Kidney epithelial cell (primary cell): ENCODE data around the gene SELENOM. TPM values are rescaled to one million over a fixed set of nuclear protein-coding genes. Genes with fewer than 3 reads are reported as not detected.

Experiments
- DNase-seq: peaks from one replicate; pipeline ENCODE4 v3.0.0-alpha.2; 2010; ENCODE audit warnings: low read depth
- H3K27me3 ChIP-seq: 2 replicates; pipeline ENCODE4 v1.6.0; 2011; ENCODE audit warnings: low read length; ENCODE audit not compliant: control insufficient read depth, insufficient read depth
- H3K36me3 ChIP-seq: 2 replicates; pipeline ENCODE4 v1.5.1; 2011; ENCODE audit warnings: low read length; ENCODE audit not compliant: control insufficient read depth, insufficient read depth
- H3K4me3 ChIP-seq: 2 replicates; pipeline ENCODE4 v1.5.1; 2011; ENCODE audit warnings: low read depth, mild to moderate bottlenecking, control low read depth, low read length
- total RNA-seq: library from RNA; depleted of rRNA; stranded (reverse); fragments of >200 nt; gene quantifications from 2 replicates; pipeline ENCODE4 v1.2.3, GENCODE V29; 2015
- TF ChIP-seq, protein P1 (sequence below): IDR thresholded peaks from 2 replicates; pipeline ENCODE4 v1.5.1; 2011; ENCODE audit warnings: mild to moderate bottlenecking, moderate library complexity, low read length, control low read depth, inconsistent platforms; ENCODE audit not compliant: insufficient read depth, poor library complexity, severe bottlenecking

SELENOM gene
- total RNA-seq, 1 donor from 2014 or later = 55.2 TPM

DNA sequence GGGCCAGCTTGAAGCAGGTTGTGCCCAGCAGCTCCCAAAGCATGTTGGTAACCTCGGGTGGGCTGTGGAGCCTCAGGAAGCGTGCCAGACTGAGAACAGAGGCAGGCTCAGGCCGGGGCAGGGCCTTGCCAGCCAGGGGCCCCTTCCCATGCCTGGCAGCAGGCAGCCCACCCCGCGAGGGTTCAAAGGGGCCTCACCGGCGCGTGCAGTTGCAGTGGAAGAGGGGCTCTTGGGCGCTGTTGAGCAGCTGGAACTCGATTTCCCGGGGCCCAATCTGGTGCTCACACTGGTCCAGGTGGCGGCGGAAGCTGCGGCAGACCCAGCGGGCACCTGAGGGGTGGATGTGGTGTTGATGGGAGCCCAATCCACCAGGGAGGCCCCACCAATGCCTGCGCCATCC lies 29.3 kb upstream of the SELENOM start:
- no peak overlapping the region for H3K4me3 ChIP-seq
- TF ChIP-seq, protein P1, sequence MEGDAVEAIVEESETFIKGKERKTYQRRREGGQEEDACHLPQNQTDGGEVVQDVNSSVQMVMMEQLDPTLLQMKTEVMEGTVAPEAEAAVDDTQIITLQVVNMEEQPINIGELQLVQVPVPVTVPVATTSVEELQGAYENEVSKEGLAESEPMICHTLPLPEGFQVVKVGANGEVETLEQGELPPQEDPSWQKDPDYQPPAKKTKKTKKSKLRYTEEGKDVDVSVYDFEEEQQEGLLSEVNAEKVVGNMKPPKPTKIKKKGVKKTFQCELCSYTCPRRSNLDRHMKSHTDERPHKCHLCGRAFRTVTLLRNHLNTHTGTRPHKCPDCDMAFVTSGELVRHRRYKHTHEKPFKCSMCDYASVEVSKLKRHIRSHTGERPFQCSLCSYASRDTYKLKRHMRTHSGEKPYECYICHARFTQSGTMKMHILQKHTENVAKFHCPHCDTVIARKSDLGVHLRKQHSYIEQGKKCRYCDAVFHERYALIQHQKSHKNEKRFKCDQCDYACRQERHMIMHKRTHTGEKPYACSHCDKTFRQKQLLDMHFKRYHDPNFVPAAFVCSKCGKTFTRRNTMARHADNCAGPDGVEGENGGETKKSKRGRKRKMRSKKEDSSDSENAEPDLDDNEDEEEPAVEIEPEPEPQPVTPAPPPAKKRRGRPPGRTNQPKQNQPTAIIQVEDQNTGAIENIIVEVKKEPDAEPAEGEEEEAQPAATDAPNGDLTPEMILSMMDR = no peak
- no peak for DNase-seq
- peaks cover 31% of the 10 kb centered on the region for H3K27me3 ChIP-seq
- no peaks in the 10 kb centered on the region for H3K36me3 ChIP-seq

GRCh38 chr22:31136155-31136554 lies 28.8 kb upstream of the SELENOM start:
- H3K36me3 ChIP-seq = no peaks in the 10 kb centered on the region
- no peak for DNase-seq
- TF ChIP-seq, protein P1 = no peak
- peaks cover 27% of the 10 kb centered on the region for H3K27me3 ChIP-seq
- no peak overlapping the region for H3K4me3 ChIP-seq

DNA sequence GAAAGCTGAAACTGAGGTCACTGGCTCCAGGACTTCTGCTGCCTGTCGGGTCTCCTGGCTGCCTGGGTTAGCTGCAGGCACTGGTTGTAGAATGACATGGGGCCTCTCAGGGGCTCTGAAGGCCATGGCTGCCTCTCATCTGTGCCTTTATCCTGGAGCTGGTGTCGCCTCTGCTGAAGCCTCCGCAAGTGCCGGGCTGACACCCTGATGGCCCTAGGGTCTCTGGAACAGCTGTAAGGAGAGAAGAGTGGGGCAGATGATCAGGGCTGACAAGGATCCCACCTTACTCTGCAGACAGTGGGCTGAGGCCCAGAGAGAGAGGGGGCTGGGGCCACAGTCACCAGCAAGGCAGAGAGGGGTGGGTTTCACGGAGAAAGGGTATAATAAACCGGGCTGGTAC lies 28.3 kb upstream of the SELENOM start:
- H3K36me3 ChIP-seq = no peaks in the 10 kb centered on the region
- H3K4me3 ChIP-seq = no peak overlapping the region
- DNase-seq = no peak
- H3K27me3 ChIP-seq = peaks cover 24% of the 10 kb centered on the region
- TF ChIP-seq, protein P1 = no peak

DNA sequence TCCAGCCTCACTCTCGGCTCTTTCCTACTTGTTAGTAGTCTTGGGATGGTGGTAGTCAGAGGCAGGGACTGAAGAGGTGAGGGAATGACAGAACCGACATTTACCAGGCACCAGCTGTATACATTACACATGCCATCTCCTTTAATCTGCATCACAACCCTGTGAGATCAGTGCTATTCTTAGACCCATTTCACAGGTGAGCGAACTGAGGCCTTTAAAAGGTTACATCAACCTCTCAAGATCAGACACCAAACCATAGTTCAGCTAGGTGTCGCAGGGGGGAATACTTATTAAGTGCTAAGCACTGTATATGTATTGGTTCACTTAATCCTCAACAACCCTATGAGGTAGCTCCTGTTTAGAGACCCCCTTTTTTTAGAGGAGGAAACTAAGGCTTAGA lies 27.3 kb upstream of the SELENOM start:
- DNase-seq = no peak
- peaks cover 13% of the 10 kb centered on the region for H3K27me3 ChIP-seq
- TF ChIP-seq, protein P1 = no peak
- H3K36me3 ChIP-seq = no peaks in the 10 kb centered on the region
- no peak overlapping the region for H3K4me3 ChIP-seq

DNA sequence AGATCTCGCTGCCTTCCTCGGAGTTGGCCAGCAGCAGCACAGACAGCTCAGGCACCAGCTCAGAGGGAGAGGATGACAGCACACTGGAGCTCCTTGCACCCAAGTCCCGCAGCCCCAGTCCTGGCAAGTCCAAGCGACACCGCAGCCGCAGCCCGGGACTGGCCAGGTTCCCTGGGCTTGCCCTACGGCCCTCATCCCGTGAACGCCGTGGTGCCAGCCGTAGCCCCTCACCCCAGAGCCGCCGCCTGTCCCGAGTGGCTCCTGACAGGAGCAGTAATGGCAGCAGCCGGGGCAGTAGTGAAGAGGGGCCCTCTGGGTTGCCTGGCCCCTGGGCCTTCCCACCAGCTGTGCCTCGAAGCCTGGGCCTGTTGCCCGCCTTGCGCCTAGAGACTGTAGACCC lies 26.5 kb upstream of the SELENOM start:
- no peak overlapping the region for H3K4me3 ChIP-seq
- no peak for DNase-seq
- TF ChIP-seq, protein P1 = no peak
- H3K27me3 ChIP-seq = peaks cover 7% of the 10 kb centered on the region
- H3K36me3 ChIP-seq = no peaks in the 10 kb centered on the region

GRCh38 chr22:31130873-31131272 lies 23.5 kb upstream of the SELENOM start:
- Histone ChIP-seq H3K27me3 (no peaks in the 10 kb centered on the region), H3K36me3 (no peaks in the 10 kb centered on the region), H3K4me3 (no peak overlapping the region)
- TF ChIP-seq, protein P1 = no peak
- DNase-seq = no peak
